GM18519 (cell line): ENCODE measurements around the gene DUSP3.

ENCODE experiments used
- ATAC-seq: cut with Tn5 transposase; IDR thresholded peaks from one replicate; pipeline ENCODE4 v1.9.1; 2021; ENCODE audit warnings: mild to moderate bottlenecking, moderate library complexity; ENCODE audit not compliant: unreplicated experiment, low FRiP score

DUSP3 gene

GRCh38 chr17:43737722-43738121, 41.1 kb downstream of the DUSP3 start:
- ATAC-seq, result no peak

GRCh38 chr17:43736389-43736788, 42.4 kb downstream of the DUSP3 start:
- no peak for ATAC-seq

- ATAC-seq, result no peak
Observed at GRCh38 chr17:43734376-43734775, 44.4 kb downstream of the DUSP3 start.

GRCh38 chr17:43733956-43734355, 44.8 kb downstream of the DUSP3 start:
- no peak for ATAC-seq

- ATAC-seq, result no peak
Observed at GRCh38 chr17:43732958-43733357, 45.8 kb downstream of the DUSP3 start.

GRCh38 chr17:43728081-43728480, 50.7 kb downstream of the DUSP3 start:
- no peak for ATAC-seq

GRCh38 chr17:43723697-43724359, 54.9 kb downstream of the DUSP3 start:
- no peak for ATAC-seq

GRCh38 chr17:43722870-43723665, 55.7 kb downstream of the DUSP3 start:
- ATAC-seq, result no peak

- no peak for ATAC-seq
Observed at GRCh38 chr17:43722269-43722619, 56.5 kb downstream of the DUSP3 start.

GRCh38 chr17:43721537-43722268, 57.1 kb downstream of the DUSP3 start:
- no peak for ATAC-seq

- no peak for ATAC-seq
Observed at GRCh38 chr17:43720311-43721060, 58.3 kb downstream of the DUSP3 start.

- ATAC-seq, result no peak
Observed at GRCh38 chr17:43719578-43719977, 59.2 kb downstream of the DUSP3 start.

GRCh38 chr17:43718544-43718943, 60.2 kb downstream of the DUSP3 start:
- ATAC-seq, result no peak

- ATAC-seq, result no peak
Observed at GRCh38 chr17:43717913-43718312, 60.9 kb downstream of the DUSP3 start.
